ENCODE measurements around the gene ZNF48. TPM values are rescaled to one million over a fixed set of nuclear protein-coding genes. Genes with fewer than 3 reads are reported as not detected.

Gene ZNF48
- polyA plus RNA-seq, 1 donor (not counting 4 experiments of a cell fraction or from before 2014, with no cell fraction given), result 4.3 TPM

DNA sequence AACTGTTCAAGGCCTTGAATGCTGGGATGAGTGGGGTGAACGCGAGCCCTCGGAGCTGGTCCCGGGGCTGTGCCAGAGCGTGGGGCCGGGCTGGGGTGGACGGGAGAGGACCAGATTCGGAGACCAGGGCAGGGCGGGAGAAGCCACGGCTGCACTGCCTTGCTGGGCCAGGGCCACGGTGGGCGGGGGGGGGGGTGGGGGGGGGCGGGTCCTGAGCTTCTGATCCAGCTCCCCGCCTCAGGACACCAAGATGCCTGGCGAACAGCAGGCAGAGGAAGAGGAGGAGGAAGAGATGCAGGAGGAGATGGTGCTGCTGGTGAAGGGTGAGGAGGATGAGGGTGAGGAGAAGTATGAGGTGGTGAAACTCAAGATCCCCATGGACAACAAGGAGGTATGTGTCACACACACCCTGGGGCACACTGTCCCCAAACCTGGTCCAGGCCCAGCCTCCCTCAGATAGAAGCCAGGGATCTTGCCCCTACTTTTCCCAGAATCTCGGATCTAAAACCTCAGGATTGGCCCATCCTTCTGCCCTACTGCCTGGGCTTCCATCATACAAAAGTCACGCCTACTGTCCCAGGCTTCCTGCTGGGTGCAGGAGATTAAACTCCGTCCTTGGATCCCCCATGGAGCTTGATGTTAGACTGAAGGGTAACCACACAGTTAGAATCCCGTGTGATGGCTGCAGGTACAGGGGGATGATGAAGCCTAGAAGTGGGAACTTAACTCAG is 12.7 kb downstream of the ZNF48 start:
- no peaks in the 10 kb centered on the region for H3K27me3 ChIP-seq (ENCODE audit: control insufficient read depth, extremely low read depth, insufficient read depth, low read length)
- H3K4me2 ChIP-seq (ENCODE audit: control insufficient read depth, extremely low read depth, insufficient read depth, low read depth, low read length), result peak overlapping the region; percentile 86
- H2AFZ ChIP-seq (ENCODE audit: control insufficient read depth, low read length), result peak overlapping the region; percentile 62
- FAIRE-seq (no peak), DNase-seq (ENCODE audit: low read depth, low spot score) (no peak)
- peaks cover 3 to 8% of the 10 kb centered on the region in 2 experiments for H3K36me3 ChIP-seq (ENCODE audit: control insufficient read depth in 2 of 2, extremely low read depth in 1 of 2, insufficient read depth in 2 of 2, low read length in 2 of 2)
- peak overlapping the region; percentile 83 for H3K9ac ChIP-seq (ENCODE audit: control insufficient read depth, extremely low read depth, insufficient read depth, low read length)
- H4K20me1 ChIP-seq (ENCODE audit: control insufficient read depth, extremely low read depth, insufficient read depth, low read length), result no peaks in the 10 kb centered on the region
- TF ChIP-seq, protein P1, sequence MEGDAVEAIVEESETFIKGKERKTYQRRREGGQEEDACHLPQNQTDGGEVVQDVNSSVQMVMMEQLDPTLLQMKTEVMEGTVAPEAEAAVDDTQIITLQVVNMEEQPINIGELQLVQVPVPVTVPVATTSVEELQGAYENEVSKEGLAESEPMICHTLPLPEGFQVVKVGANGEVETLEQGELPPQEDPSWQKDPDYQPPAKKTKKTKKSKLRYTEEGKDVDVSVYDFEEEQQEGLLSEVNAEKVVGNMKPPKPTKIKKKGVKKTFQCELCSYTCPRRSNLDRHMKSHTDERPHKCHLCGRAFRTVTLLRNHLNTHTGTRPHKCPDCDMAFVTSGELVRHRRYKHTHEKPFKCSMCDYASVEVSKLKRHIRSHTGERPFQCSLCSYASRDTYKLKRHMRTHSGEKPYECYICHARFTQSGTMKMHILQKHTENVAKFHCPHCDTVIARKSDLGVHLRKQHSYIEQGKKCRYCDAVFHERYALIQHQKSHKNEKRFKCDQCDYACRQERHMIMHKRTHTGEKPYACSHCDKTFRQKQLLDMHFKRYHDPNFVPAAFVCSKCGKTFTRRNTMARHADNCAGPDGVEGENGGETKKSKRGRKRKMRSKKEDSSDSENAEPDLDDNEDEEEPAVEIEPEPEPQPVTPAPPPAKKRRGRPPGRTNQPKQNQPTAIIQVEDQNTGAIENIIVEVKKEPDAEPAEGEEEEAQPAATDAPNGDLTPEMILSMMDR (optimal IDR thresholded peaks at IDR 0.05 in 1 of 3, IDR thresholded peaks at IDR 0.05 in 1 of 3, conservative IDR thresholded peaks at IDR 0.05 in 1 of 3; ENCODE audit: extremely low read depth in 1 of 3, insufficient read depth in 2 of 3, low read length in 3 of 3), result no peak
- no peak for TF ChIP-seq EZH2 (IDR thresholded peaks at IDR 0.05; ENCODE audit: low read length)
- peaks cover 12% of the 10 kb centered on the region for H3K4me1 ChIP-seq (ENCODE audit: control insufficient read depth, extremely low read depth, insufficient read depth, low read length)
- no peaks in the 10 kb centered on the region for H3K9me3 ChIP-seq (ENCODE audit: control insufficient read depth, low read depth, low read length)
- H3K9me1 ChIP-seq (ENCODE audit: control insufficient read depth, extremely low read depth, insufficient read depth, low read length), result peaks cover 4% of the 10 kb centered on the region
- peak overlapping the region; percentile 53 to 79 (median 79) for H3K4me3 ChIP-seq (ENCODE audit: control insufficient read depth in 2 of 3, extremely low read depth in 1 of 3, insufficient read depth in 2 of 3, low read depth in 1 of 3, low read length in 3 of 3)
- dilution Hi-C loops (cut with MboI; ENCODE audit: extremely low pct_ligation_motif_present, low sequenced_read_pairs), result no loop called here
- H3K79me2 ChIP-seq (ENCODE audit: control insufficient read depth, insufficient read depth, low read length), result peaks cover 6% of the 10 kb centered on the region
- H3K27ac ChIP-seq (ENCODE audit: control insufficient read depth, insufficient read depth, low read length), result peak overlapping the region; percentile 40

DNA sequence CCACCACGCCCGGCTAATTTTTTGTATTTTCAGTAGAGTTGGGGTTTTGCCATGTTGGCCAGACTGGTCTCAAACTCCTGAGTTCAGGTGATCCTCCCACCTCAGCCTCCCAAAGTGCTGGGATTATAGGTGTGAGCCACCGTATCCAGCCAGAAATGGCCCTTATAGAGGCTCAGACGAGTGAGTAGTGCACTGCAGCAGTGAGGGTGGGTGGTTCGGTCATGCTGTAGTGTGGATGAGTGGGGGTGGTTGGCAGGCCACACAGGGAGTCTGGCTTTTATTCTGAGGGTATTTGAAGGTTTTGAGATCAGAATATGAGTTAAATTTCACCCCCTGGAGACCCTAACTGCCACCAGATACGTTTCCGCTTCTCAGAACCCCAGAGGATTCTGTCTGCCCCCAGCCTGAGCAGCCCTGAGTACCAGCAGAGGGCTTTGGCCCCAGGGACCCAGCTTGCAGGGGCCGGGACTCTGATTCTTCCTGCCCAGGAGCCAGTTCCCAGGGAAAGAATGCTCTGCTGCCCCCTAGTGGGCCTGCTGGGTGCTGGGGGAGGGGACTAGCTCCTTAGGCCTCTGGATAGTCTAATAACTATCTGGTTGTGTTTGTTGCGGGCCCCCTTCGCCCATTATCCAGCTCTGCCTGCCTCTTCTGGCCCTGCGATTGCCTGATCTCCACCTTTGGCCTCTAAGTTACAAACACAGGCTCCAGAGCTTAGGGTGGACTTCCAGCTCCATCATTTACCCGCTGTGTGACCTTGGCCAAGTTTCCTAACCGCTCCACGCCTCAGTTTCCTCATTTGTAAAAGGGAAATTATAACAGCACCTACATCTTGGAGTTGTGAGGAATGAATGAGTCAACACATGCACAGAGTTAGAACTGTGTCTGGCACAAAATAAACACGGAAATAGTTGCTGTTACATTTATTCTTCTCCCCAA is 14.2 kb downstream of the ZNF48 start:
- FAIRE-seq (peak; percentile 29), DNase-seq (ENCODE audit: low read depth, low spot score) (no peak)
- Histone ChIP-seq H3K4me1 (ENCODE audit: control insufficient read depth, extremely low read depth, insufficient read depth, low read length) (peaks cover 12% of the 10 kb centered on the region), H3K4me2 (ENCODE audit: control insufficient read depth, extremely low read depth, insufficient read depth, low read depth, low read length) (peak overlapping the region; percentile 47), H3K27me3 (ENCODE audit: control insufficient read depth, extremely low read depth, insufficient read depth, low read length) (no peaks in the 10 kb centered on the region), H3K9ac (ENCODE audit: control insufficient read depth, extremely low read depth, insufficient read depth, low read length) (no peak overlapping the region), H4K20me1 (ENCODE audit: control insufficient read depth, extremely low read depth, insufficient read depth, low read length) (no peaks in the 10 kb centered on the region), H3K9me3 (ENCODE audit: control insufficient read depth, low read depth, low read length) (no peaks in the 10 kb centered on the region), H2AFZ (ENCODE audit: control insufficient read depth, low read length) (no peak overlapping the region), H3K36me3 (ENCODE audit: control insufficient read depth in 2 of 2, extremely low read depth in 1 of 2, insufficient read depth in 2 of 2, low read length in 2 of 2) (peaks cover 3 to 8% of the 10 kb centered on the region in 2 experiments), H3K79me2 (ENCODE audit: control insufficient read depth, insufficient read depth, low read length) (peaks cover 6% of the 10 kb centered on the region), H3K9me1 (ENCODE audit: control insufficient read depth, extremely low read depth, insufficient read depth, low read length) (peaks cover 4% of the 10 kb centered on the region), H3K27ac (ENCODE audit: control insufficient read depth, insufficient read depth, low read length) (no peak overlapping the region), H3K4me3 (ENCODE audit: control insufficient read depth in 2 of 3, extremely low read depth in 1 of 3, insufficient read depth in 2 of 3, low read depth in 1 of 3, low read length in 3 of 3) (no peak overlapping the region)
- TF ChIP-seq, protein P1 (optimal IDR thresholded peaks at IDR 0.05 in 1 of 3, IDR thresholded peaks at IDR 0.05 in 1 of 3, conservative IDR thresholded peaks at IDR 0.05 in 1 of 3; ENCODE audit: extremely low read depth in 1 of 3, insufficient read depth in 2 of 3, low read length in 3 of 3), result peak; percentile 92 to 96 (median 93)
- TF ChIP-seq EZH2 (IDR thresholded peaks at IDR 0.05; ENCODE audit: low read length), result no peak
- dilution Hi-C loops (cut with MboI; ENCODE audit: extremely low pct_ligation_motif_present, low sequenced_read_pairs), result no loop called here
